ENCODE results near the gene SOX13. TPM values are rescaled to one million over a fixed set of nuclear protein-coding genes. Genes with fewer than 3 reads are reported as not detected.
A peak's percentile ranks its signal among the peaks of the same experiment; 100 is the strongest.

Gene SOX13
- total RNA-seq, 1 experiment from 2014 or later, result 171 TPM

- DNase-seq (ENCODE audit: low spot score) (no peak), ATAC-seq (no peak)
- H3K4me1 Mint-ChIP-seq, result peaks cover 62% of the 10 kb centered on the region
- H3K36me3 Mint-ChIP-seq, result peaks cover 2% of the 10 kb centered on the region; the same call in 1 of the 2 replicates
- H3K4me3 Mint-ChIP-seq, result peak overlapping the region; percentile 96
- H3K9me3 Mint-ChIP-seq, result no peaks in the 10 kb centered on the region
- ChIA-PET POLR2A (interaction anchor here (0.7 to 1.7 kb wide), 6 partner anchors 10 to 194 kb away, joined by 3 to 14 read pairs (median 4); no protein-coding TSS in a partner anchor), CTCF (interaction anchor here (1.1 to 1.7 kb wide), 6 partner anchors 11 to 203 kb away, joined by 4 to 20 read pairs (median 6); no protein-coding TSS in a partner anchor)
- peaks cover 2% of the 10 kb centered on the region for H3K27me3 Mint-ChIP-seq (ENCODE audit: low read depth)
- TF ChIP-seq ZNF121 (CRISPR knock-in tag; IDR thresholded peaks at IDR 0.05), result peak; percentile 88
- TF ChIP-seq ZNF532 (CRISPR knock-in tag; IDR thresholded peaks at IDR 0.05; ENCODE audit: borderline replicate concordance), result no peak
- TF ChIP-seq, protein P1, sequence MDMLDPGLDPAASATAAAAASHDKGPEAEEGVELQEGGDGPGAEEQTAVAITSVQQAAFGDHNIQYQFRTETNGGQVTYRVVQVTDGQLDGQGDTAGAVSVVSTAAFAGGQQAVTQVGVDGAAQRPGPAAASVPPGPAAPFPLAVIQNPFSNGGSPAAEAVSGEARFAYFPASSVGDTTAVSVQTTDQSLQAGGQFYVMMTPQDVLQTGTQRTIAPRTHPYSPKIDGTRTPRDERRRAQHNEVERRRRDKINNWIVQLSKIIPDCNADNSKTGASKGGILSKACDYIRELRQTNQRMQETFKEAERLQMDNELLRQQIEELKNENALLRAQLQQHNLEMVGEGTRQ (CRISPR knock-in tag; IDR thresholded peaks at IDR 0.05), result no peak
- H3K27ac Mint-ChIP-seq, result peak overlapping the region; percentile 66
Observed at GRCh38 chr1:204073837-204074273, 940 bp downstream of the SOX13 start.

GRCh38 chr1:204074274-204075138 is 1.6 kb downstream of the SOX13 start:
- CTCF ChIA-PET, result interaction anchor here (1.2 to 1.6 kb wide), 4 partner anchors 10 to 203 kb away, joined by 3 to 6 read pairs (median 4); no protein-coding TSS in a partner anchor
- Mint-ChIP-seq H3K4me3 (peak overlapping the region; percentile 96), H3K27ac (peak overlapping the region; percentile 87)

More at GRCh38 chr1:204074274-204075138, 1.6 kb downstream of the SOX13 start:
- POLR2A ChIA-PET, result interaction anchor here (1.6 kb wide), 2 partner anchors 10 to 34 kb away, joined by 4 to 7 read pairs; no protein-coding TSS in a partner anchor
- DNase-seq (ENCODE audit: low spot score) (no peak), ATAC-seq (no peak)
- Mint-ChIP-seq H3K36me3 (peaks cover 2% of the 10 kb centered on the region; the same call in 1 of the 2 replicates), H3K4me1 (peaks cover 60% of the 10 kb centered on the region), H3K9me3 (no peaks in the 10 kb centered on the region), H3K27me3 (ENCODE audit: low read depth) (peaks cover 2% of the 10 kb centered on the region)
- TF ChIP-seq USF1 (CRISPR knock-in tag; IDR thresholded peaks at IDR 0.05) (no peak; the same call in 1 of the 2 replicates), GRHL2 (CRISPR knock-in tag; IDR thresholded peaks at IDR 0.05; ENCODE audit: insufficient replicate concordance, severe bottlenecking) (no peak), GABPB1 (CRISPR knock-in tag; IDR thresholded peaks at IDR 0.05) (peak; percentile 14; the same call in 1 of the 2 replicates), ARID4B (CRISPR knock-in tag; IDR thresholded peaks at IDR 0.05; ENCODE audit: borderline replicate concordance) (0 out of 2 replicates have a peak, but pooled peaks have one; percentile 53), PRDM15 (CRISPR knock-in tag; IDR thresholded peaks at IDR 0.05) (peak; percentile 43; the same call in 1 of the 2 replicates), FOXK1 (CRISPR knock-in tag; IDR thresholded peaks at IDR 0.05) (peak; percentile 55; the same call in 1 of the 2 replicates), HMGXB4 (CRISPR knock-in tag; IDR thresholded peaks at IDR 0.05) (peak; percentile 70)
- TF ChIP-seq, protein P2, sequence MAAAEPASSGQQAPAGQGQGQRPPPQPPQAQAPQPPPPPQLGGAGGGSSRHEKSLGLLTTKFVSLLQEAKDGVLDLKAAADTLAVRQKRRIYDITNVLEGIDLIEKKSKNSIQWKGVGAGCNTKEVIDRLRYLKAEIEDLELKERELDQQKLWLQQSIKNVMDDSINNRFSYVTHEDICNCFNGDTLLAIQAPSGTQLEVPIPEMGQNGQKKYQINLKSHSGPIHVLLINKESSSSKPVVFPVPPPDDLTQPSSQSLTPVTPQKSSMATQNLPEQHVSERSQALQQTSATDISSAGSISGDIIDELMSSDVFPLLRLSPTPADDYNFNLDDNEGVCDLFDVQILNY (CRISPR knock-in tag; IDR thresholded peaks at IDR 0.05), result 0 out of 2 replicates have a peak, but pooled peaks have one; percentile 36

Measured in WTC11 (cell line).